GM10266 (cell line): ENCODE results near the gene PKHD1.

ENCODE experiments used
- DNase-seq: peaks from one replicate; pipeline ENCODE4 v3.0.0; 2012; ENCODE audit errors: extremely low spot score
- TF ChIP-seq, protein P1 (sequence below): IDR thresholded peaks from 2 replicates; pipeline ENCODE4 v1.5.1; 2012; ENCODE audit warnings: mild to moderate bottlenecking, low read depth; ENCODE audit not compliant: control insufficient read depth, insufficient read depth; ENCODE audit errors: missing control alignments

PKHD1 gene

GRCh38 chr6:51608383-51608782, 479.0 kb downstream of the PKHD1 start:
- no peak for DNase-seq

GRCh38 chr6:51600514-51600913, 486.9 kb downstream of the PKHD1 start:
- no peak for DNase-seq
- TF ChIP-seq, protein P1, sequence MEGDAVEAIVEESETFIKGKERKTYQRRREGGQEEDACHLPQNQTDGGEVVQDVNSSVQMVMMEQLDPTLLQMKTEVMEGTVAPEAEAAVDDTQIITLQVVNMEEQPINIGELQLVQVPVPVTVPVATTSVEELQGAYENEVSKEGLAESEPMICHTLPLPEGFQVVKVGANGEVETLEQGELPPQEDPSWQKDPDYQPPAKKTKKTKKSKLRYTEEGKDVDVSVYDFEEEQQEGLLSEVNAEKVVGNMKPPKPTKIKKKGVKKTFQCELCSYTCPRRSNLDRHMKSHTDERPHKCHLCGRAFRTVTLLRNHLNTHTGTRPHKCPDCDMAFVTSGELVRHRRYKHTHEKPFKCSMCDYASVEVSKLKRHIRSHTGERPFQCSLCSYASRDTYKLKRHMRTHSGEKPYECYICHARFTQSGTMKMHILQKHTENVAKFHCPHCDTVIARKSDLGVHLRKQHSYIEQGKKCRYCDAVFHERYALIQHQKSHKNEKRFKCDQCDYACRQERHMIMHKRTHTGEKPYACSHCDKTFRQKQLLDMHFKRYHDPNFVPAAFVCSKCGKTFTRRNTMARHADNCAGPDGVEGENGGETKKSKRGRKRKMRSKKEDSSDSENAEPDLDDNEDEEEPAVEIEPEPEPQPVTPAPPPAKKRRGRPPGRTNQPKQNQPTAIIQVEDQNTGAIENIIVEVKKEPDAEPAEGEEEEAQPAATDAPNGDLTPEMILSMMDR = no peak

More at GRCh38 chr6:51608383-51608782, 479.0 kb downstream of the PKHD1 start:
- TF ChIP-seq, protein P1 = no peak

DNA sequence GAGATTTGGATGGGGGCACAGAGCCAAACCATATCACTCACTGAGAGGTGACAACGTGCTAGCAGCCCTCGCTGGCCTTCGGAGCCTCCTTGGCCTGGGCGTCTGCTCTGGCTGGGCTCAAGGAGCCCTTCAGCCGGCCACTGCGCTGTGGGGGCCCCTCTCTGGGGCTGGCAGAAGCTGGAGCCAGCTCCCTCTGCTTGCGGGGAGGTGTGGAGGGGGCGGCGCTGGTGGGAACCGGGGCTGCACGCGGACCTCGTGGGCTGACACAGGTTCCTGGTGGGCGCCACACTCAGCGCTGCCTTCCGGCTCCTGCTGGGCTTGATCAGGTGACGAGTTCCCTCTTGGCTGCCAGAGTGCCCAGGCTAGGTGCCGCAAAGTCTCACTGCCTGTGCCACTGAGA, 489.2 kb downstream of the PKHD1 start:
- TF ChIP-seq, protein P1 = no peak

GRCh38 chr6:51594981-51595380, 492.4 kb downstream of the PKHD1 start:
- DNase-seq = no peak
- TF ChIP-seq, protein P1 = no peak

More for the DNA sequence above, 489.2 kb downstream of the PKHD1 start:
- DNase-seq = no peak

DNA sequence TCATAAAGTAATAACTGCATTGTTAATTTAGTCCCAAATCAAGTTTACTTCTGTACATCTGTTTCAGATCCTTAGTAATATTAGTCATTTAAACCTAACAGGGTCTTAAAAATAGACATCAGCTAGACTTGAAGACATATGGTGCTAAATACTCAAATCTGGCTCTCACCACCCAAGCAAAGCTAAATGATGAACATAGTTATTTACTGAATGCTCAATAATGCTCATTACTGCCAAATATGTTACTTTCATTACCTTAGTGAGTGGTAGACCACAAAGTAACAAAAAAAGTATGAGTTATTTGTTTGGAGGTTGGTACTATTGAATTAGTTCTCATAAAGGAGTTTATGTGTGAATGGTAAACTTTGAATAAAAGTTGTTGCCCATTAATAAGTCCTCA, 502.1 kb downstream of the PKHD1 start:
- TF ChIP-seq, protein P1 = no peak
- DNase-seq = no peak

DNA sequence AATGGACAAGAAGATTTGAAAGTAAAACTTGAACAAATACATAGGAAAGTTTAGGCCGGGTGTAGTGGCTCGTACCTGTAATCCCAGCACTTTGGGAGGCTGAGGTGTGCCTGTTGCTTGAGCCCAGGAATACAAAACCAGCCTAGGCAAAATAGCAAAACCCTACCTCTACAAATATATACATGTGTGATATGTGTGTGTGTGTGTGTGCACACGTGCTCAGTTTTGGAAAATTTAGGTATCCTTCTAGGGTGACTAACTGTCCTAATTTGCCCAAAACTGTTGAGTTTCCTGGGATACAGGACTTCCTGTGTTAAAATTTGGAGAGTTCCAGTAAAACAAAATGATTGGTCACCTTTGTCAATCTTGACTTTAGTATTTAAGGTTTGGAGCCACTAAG, 503.2 kb downstream of the PKHD1 start:
- TF ChIP-seq, protein P1 = no peak
- DNase-seq = no peak

DNA sequence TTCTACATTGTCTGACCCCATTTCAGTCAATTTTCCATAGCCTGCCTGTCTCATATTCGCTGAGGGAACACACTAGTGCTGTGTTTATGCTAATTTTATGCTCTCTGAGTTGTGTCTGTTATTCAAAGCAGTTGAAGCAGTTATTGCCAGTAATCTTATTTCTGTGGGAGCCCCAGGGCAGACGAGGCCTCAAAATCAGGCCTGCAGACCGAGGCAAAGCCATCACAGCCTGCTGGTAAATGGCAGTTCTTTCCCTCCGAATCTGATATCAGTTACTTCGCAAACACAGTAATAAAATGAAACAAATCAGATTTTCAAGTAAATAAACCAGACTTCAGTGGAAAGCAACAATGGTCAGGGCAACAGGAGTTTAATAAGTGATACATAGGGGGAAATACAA, 508.4 kb downstream of the PKHD1 start:
- no peak for DNase-seq
- TF ChIP-seq, protein P1 = no peak
